ENCODE measurements around the gene PLD5.
"Not testable (repeated sequence)": the region's sequence is repeated elsewhere in the genome, so short reads cannot be mapped to it uniquely, and the experiment has no call there.

PLD5 gene

GRCh38 chr1:242206994-242207393 lies 317.5 kb downstream of the PLD5 start:
- DNase-seq, result no peak

GRCh38 chr1:242205622-242206489 lies 318.6 kb downstream of the PLD5 start:
- no peak for DNase-seq

- DNase-seq, result no peak
Measured at GRCh38 chr1:242203262-242203661, 321.2 kb downstream of the PLD5 start.

- DNase-seq, result no peak
Measured at GRCh38 chr1:242201090-242201489, 323.4 kb downstream of the PLD5 start.

GRCh38 chr1:242199776-242200458 lies 324.6 kb downstream of the PLD5 start:
- no peak for DNase-seq

- no peak for DNase-seq
Measured at GRCh38 chr1:242197907-242198820, 326.3 kb downstream of the PLD5 start.

- DNase-seq, result no peak
Measured at GRCh38 chr1:242196914-242197313, 327.6 kb downstream of the PLD5 start.

GRCh38 chr1:242196101-242196500 lies 328.4 kb downstream of the PLD5 start:
- DNase-seq, result no peak

- DNase-seq, result no peak
Measured at GRCh38 chr1:242189591-242189990, 334.9 kb downstream of the PLD5 start.

GRCh38 chr1:242187816-242188215 lies 336.7 kb downstream of the PLD5 start:
- no peak for DNase-seq

GRCh38 chr1:242187171-242187570 lies 337.3 kb downstream of the PLD5 start:
- DNase-seq, result no peak

- DNase-seq, result no peak
Measured at GRCh38 chr1:242185731-242186130, 338.8 kb downstream of the PLD5 start.

- DNase-seq, result no peak
Measured at GRCh38 chr1:242184955-242185354, 339.5 kb downstream of the PLD5 start.

GRCh38 chr1:242179767-242180166 lies 344.7 kb downstream of the PLD5 start:
- DNase-seq, result not testable (repeated sequence)

- DNase-seq, result no peak
Measured at GRCh38 chr1:242178924-242179708, 345.4 kb downstream of the PLD5 start.

- DNase-seq, result no peak
Measured at GRCh38 chr1:242178436-242178835, 346.1 kb downstream of the PLD5 start.

GRCh38 chr1:242162140-242162539 lies 362.4 kb downstream of the PLD5 start:
- no peak for DNase-seq

- DNase-seq, result peak; percentile 72
Measured at GRCh38 chr1:242147096-242147976, 377.2 kb downstream of the PLD5 start.

GRCh38 chr1:242146652-242147051 lies 377.8 kb downstream of the PLD5 start:
- DNase-seq, result peak; percentile 21

- no peak for DNase-seq
Measured at GRCh38 chr1:242140836-242141235, 383.7 kb downstream of the PLD5 start.

GRCh38 chr1:242139986-242140385 lies 384.5 kb downstream of the PLD5 start:
- no peak for DNase-seq
